ENCODE results near the gene LRIT2.
A peak's percentile ranks its signal among the peaks of the same experiment; 100 is the strongest.
"Not testable (repeated sequence)": the region's sequence is repeated elsewhere in the genome, so short reads cannot be mapped to it uniquely, and the experiment has no call there.

The LRIT2 gene

DNA sequence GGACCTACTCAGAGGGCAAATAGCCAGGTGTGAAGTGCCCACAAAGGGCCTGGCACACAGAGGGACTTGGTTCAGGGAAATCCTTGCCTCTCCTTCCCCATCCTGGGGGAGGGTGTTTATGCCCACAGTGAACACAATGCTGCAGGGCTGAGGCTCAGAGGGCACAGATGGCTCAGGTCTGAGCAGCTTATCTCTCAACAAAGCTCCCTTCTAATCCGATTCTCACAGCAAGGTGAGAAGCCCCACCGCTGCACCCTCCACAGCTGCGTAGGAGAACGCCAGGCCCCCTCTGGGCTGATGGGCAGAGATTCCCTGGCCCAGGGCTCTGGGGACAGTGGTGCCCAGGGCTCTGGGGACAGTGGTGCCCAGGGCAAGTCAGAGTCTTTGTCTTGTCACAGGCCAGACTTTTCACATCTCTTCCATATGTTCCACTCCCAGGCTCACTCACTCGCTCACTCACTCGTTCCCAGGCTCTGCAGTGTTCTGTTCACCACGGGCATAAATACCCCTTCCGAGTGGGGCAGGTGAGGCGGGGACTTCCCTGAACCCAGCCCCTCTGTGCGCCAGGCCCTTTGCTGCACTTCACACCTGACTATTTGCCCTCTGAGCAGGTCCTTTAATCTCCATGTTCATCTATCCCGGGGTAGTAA, 39.7 kb downstream of the LRIT2 start:
- DNase-seq (ENCODE audit: low read depth in 2 of 2, low spot score in 1 of 2): no peak

DNA sequence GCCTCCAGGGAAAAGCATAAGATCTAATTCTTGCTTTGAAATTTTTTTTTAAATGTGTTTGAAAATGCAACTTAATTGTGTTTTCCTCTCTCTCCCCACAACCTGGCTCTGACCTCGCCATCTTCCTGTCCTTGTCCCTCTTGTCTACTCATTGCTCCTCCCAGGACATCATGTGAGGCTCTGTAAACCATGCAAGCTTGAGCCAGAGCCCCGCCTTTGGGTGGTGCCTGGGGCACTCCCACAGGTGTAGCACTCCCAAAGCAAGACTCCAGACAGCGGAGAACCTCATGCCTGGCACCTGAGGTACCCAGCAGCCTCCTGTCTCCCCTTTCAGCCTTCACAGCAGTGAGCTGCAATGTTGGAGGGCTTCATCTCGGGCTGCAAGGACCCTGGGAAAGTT, 40.8 kb downstream of the LRIT2 start:
- DNase-seq (ENCODE audit: low read depth in 2 of 2, low spot score in 1 of 2): no peak

DNA sequence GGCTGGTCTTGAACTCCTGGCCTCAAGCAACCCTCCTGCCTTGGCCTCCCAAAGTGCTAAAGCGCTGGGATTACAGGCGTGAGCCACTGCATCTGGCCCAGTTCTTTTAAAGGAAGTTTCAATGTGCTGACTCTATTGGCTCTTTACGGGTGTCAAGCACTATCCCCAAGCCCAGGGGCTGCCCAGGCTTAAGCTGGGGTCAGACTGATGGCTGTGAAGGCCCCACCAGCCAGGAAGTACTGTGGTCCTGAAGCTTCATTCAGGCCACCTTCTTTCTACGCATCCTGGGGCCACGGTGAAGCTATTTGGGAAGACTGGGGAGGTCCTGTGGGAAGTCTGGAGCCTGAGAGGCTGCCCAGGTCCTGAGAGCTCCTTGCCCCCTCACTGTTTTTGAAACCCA, 43.7 kb downstream of the LRIT2 start:
- DNase-seq (ENCODE audit: low read depth in 2 of 2, low spot score in 1 of 2): no peak

DNA sequence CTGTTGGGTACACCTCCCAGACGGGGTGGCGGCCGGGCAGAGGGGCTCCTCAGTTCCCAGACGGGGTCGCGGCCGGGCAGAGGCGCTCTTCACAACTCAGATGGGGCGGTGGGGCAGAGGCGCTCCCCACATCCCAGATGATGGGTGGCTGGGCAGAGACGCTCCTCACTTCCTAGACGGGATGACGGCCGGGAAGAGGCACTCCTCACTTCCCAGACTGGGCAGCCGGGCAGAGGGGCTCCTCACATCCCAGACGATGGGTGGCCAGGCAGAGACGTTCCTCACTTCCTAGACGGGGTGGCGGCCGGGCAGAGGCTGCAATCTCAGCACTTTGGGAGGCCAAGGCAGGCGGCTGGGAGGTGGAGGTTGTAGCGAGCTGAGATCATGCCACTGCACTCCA, 45.0 kb downstream of the LRIT2 start:
- DNase-seq (ENCODE audit: low read depth in 2 of 2, low spot score in 1 of 2): not testable (repeated sequence)

DNA sequence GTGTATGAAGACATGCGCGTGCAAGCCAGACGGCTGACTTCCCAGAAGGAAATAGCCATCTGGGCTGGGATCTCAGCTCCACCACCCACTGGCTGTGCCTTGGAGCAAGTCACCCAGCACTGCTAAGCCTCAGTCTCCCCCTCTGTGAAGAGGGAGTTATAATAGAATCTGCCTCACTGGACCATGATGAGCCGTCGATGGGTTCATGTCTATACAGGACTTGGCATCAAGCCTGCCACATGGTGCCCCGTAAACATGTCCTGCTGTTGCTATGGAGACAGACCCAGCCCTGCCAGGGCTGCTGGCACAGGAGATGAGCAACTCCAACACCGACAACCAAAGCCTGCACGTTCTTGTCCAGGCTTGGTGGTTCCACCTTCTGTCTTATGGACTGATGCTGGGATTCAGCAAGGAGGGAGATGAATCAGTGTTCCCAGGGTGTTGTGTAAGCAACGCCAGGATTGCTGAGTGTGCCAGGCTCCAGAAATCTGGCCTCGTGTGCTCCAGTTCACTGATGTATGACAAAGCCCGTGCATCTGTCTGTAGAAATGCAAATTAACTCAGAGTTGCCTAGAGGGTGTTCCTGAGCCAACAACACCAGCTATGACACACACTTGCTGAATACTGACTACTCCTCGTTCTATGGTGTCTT, 46.2 kb downstream of the LRIT2 start:
- DNase-seq (ENCODE audit: low read depth in 2 of 2, low spot score in 1 of 2): no peak

DNA sequence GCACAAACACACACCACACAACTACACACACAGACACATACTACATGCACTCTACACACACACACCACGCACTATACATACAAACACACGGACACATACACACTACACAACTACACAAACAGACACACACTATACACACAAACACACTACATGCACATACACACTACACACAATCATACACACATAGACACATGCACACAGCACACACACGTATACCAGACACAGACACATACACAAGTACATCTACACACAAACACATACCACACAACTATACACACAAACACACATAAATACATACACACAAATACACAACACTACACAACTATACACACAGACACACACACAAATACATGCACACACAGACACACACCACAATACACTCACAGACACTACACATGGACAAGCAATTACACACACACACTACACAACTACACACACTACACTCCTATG, 47.2 kb downstream of the LRIT2 start:
- no peak for DNase-seq (ENCODE audit: low read depth in 2 of 2, low spot score in 1 of 2)

DNA sequence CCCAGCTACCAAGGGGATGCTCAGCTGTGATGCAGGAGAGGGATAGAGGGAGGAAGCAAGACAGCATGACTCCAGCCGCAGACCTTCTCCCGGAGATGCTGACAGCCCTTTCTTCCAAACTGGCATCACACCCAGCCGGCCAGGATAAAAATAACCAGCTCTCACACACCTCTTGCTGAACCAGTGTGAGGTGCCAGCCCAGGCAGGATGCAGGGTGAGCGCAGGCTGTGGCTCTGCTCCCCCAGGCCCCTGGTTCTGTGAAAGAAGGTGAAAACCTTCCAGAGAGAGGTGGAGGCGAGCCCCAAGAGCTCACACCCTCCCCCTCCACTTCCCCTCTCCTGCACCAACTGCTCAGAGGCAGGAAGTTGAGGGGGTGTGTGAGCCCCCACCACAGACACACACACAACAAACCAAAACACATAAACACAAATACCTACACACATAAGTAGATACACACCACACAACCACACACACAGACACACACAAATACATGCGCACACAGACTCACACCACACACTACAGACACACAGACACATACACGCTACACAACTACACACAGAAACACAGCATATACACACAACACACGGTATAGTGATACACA, 47.7 kb downstream of the LRIT2 start:
- DNase-seq (ENCODE audit: low read depth in 2 of 2, low spot score in 1 of 2): peak in 1 of 2 donors; percentile 30

DNA sequence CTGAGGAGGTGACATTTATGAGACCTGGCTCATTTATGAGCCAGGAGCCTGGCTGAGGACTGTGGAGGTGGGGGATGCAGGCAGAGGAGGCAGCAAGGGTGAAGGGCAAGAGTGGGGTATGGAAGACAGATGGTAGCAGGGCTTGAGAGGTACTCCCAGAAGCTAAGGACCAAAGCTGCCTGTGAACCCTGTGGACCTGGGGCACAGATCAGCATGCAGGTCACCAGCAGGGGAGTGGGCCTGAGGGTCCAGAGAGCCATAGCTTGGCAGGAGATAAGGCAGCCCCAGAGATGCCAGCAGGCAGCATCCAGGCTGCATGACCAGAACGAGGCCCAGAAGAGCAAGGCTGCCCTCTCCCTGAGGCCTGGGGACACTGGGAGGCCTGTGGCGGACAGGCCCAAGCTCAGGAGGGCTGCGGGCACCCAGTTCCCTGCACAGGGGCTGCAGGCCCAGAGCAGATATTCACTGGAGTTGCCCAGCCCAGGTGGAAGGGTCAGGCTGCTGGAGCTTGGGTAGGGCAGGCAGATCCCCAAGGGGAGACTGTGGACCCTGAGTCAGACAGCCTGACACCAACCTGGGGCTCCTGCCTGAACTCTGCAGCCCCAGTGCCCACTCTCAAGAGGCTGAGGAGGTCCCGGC, 48.4 kb downstream of the LRIT2 start:
- no peak for DNase-seq (ENCODE audit: low read depth in 2 of 2, low spot score in 1 of 2)

DNA sequence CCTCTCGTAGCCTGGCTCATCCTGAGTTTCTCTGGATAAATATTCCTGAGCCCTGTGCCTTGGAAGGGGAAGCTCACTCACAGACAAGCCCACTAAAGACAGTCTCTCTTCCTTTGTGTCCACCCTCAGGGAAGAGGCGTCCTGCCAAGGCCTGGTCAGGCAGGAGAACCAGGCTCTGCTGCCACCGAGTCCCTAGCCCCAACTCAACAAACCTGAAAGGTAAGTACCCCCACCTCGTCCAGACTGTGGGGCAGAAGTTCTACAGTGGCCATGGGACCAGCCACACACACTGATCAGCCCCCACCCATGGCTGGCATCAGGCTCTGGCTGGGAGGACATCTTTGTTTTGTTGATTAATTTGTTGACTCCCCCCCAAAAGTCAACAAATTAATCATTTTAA, 49.0 kb downstream of the LRIT2 start:
- no peak for DNase-seq (ENCODE audit: low read depth in 2 of 2, low spot score in 1 of 2)

DNA sequence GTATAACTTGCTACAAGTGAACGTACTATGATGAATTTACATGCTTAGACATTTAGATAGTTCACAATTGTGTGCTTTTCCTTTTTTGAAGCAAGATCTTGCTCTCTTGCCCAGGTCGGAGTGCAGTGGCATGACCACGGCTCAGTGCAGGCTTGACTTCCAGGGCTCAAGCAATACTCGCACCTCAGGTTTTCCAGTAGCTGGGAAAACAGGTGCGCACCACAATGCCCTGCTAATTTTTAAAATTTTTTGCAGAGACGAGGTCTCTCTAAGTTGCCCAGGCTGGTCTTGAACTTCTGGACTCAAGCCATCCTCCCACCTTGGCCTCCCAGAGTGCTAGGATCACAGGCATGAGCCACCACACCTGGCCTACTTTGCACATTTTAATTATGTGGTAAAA, 49.9 kb downstream of the LRIT2 start:
- DNase-seq (ENCODE audit: low read depth in 2 of 2, low spot score in 1 of 2): no peak

DNA sequence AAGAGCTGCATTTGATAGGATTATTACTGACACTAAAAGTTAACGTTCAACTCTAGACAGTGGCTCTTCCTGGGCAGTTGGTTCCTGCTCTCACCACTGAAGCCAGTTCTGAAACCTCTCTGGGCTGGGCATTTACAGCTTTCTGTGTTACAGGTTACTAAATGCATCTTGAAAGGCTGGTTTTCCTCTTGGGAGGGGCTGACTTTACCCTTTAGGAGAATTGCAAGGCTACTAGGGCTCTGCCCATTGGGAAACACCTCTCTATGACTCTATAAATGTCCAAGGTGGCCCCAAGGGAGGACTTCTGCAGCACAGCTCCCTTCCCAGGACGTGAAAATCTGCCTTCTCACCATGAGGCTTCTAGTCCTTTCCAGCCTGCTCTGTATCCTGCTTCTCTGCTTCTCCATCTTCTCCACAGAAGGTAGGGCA, 51.8 kb downstream of the LRIT2 start, which contains the start of gene GPR15LG:
Gene GPR15LG, plus strand, starts transcription at position 301 of the 429 bp plus-strand sequence. Its CDS starts 51 bp downstream, at position 352.
- no peak for DNase-seq (ENCODE audit: low read depth in 2 of 2, low spot score in 1 of 2)

DNA sequence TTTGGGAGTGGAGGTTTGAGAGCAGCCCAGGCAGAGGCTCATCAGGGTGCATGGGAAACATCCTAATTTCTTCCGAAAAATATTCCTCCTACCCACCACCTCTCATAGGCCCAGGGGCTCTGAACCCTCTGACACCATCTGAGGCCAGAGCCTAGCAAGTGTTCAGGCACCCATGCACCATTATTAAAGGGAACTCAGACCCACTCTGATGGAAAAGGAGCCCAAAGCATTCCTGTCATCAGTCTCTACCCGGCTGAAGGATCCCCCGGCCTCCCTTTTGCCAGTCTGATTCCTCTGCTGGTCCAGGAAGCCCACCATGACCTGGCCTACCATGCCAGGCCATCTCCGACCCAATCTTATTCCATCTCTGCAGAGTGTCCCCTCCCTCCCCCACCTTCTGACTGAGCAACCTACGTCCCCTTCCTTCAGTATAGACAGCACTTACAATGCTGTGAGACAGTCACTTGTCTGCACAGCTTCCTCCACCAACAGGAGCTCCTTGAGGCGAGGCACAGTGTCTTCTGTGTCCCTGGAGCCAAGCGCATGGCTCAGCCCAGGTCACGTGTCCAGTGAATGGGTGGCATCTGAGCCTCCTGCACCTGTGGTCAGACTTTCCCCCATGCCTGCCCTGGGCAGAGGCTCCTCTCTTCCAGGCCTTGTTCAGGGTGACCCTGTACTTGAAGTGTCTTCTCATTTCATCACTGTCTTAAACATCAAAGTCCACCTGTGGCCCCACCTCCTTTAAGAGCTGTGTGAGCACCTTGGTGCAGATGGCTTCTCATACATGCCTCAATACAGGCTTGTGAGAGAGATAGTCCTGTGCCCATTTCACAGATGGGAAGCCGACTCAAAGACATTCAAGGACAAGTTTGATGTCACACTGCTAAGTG, 52.6 kb downstream of the LRIT2 start:
- DNase-seq (ENCODE audit: low read depth in 2 of 2, low spot score in 1 of 2): no peak

DNA sequence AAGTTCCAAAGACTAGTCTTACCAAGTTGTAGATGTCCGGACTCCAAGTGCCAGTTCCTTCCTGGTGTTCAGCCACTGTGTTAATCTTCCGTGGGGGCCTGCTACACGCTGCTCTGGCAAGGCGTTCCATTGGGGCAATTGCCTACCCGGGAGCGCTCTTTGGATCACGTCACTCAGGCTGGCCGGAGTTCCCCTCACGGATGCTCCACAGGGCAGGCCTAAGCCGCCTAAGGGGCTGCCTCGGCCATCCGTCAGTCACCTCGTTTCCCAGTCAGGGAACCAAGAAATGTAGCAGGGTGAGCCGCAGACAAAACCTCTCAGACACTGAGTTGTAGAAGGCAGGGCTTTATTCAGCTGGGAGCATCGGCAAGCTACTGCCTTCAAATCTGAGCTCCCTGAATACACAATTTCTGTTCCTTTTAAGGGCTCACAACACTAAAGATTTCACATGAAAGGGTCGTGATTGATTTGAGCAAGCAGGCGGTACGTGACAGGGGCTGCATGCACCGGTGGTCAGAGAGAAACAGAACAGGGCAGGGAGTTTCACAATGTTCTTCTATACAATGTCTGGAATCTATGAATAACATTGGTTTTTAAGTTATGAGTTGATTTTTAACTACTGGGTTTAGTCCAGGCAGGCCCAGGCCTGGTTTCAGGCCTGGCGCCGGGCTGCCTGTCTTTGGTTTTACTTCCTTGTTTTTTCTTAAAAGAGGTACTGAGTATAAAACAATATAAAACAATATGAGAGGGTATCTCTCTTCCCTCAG, 53.5 kb downstream of the LRIT2 start:
- not testable (repeated sequence) for DNase-seq (ENCODE audit: low read depth in 2 of 2, low spot score in 1 of 2)

DNA sequence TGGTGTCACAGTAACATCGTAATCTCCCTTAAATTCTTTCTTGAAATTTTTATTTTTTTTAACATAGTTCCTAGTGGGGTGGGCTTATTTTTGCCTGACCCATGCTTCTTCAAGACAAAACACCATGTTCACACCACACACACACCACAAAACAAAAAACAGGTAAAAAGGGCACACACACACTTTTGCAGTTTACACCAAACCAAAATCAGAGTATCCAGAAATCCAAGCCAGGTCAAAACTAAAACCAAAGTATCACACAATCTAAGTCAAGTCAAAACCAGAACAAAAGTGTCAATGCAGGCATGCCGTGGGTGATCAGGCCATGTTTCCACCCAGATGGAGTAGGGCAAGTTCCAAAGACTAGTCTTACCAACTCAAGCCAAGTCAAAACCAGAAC, 54.1 kb downstream of the LRIT2 start:
- not testable (repeated sequence) for DNase-seq (ENCODE audit: low read depth in 2 of 2, low spot score in 1 of 2)
